ENCODE results near the gene BHMT2.

DNA sequence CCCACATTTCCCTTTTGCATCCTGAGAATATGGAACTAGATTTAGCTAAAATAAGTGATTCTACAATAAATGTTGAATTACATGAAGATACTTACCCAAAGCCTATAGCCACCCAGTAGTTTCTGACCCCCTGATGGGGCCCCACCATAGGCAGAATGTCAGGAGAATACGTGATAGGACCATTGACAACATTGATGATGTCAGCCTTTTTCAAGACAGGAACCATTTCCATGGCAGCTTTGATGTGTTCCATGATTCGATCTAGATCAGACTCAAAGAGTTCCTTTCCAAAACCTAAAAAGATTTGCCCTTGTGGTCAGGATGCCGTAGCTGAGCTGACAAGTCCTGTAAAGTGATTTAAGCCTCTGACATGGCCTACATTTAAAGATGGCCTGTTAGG is 27.4 kb upstream of the BHMT2 start:
- TF ChIP-seq, protein P1, sequence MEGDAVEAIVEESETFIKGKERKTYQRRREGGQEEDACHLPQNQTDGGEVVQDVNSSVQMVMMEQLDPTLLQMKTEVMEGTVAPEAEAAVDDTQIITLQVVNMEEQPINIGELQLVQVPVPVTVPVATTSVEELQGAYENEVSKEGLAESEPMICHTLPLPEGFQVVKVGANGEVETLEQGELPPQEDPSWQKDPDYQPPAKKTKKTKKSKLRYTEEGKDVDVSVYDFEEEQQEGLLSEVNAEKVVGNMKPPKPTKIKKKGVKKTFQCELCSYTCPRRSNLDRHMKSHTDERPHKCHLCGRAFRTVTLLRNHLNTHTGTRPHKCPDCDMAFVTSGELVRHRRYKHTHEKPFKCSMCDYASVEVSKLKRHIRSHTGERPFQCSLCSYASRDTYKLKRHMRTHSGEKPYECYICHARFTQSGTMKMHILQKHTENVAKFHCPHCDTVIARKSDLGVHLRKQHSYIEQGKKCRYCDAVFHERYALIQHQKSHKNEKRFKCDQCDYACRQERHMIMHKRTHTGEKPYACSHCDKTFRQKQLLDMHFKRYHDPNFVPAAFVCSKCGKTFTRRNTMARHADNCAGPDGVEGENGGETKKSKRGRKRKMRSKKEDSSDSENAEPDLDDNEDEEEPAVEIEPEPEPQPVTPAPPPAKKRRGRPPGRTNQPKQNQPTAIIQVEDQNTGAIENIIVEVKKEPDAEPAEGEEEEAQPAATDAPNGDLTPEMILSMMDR (conservative IDR thresholded peaks at IDR 0.05; ENCODE audit: low read length), result no peak
- TF ChIP-seq EZH2phosphoT487 (IDR thresholded peaks at IDR 0.05; ENCODE audit: borderline replicate concordance), result no peak
